Spleen (tissue), 11 donors: ENCODE results near the gene TM4SF18. TPM values are rescaled to one million over a fixed set of nuclear protein-coding genes. Genes with fewer than 3 reads are reported as not detected.
A peak's percentile ranks its signal among the peaks of the same experiment; 100 is the strongest.

Source experiments
- DNase-seq: peaks from one replicate; pipeline ENCODE4 v3.0.0-alpha.2; 2020
- H3K27ac ChIP-seq, 8 donors: fragments of 200-600 bp; sonication (generic) in 7 of 8; 1 replicate in 4 of 8; 2 replicates in 4 of 8; pipeline versions ENCODE4 v1.5.0 to v1.8.0; 2016 to 2021; ENCODE audit warnings: inconsistent platforms in 4 of 8, mild to moderate bottlenecking in 4 of 8, moderate library complexity in 1 of 8
- H3K27me3 ChIP-seq, 7 donors: fragments of 200-600 bp; sonication (generic) in 6 of 7; replicated peaks in 1 of 7; 1 replicate in 4 of 7; 2 replicates in 3 of 7; pipeline versions ENCODE4 v1.5.0 to v1.8.0; 2016 to 2021; ENCODE audit warnings: inconsistent platforms in 3 of 7, mild to moderate bottlenecking in 1 of 7
- H3K36me3 ChIP-seq, 6 donors: fragments of 200-600 bp; sonication (generic) in 5 of 6; 1 replicate in 4 of 6; 2 replicates in 2 of 6; pipeline versions ENCODE4 v1.5.0 to v1.8.0; 2016 to 2021; ENCODE audit warnings: inconsistent platforms in 2 of 6
- H3K4me1 ChIP-seq, 6 donors: fragments of 200-600 bp; sonication (generic) in 5 of 6; 1 replicate in 3 of 6; 2 replicates in 3 of 6; pipeline versions ENCODE4 v1.5.0 to v1.8.0; 2016 to 2021; ENCODE audit warnings: inconsistent platforms in 3 of 6
- H3K4me3 ChIP-seq, 8 donors: fragments of 200-600 bp; sonication (generic) in 7 of 8; 1 replicate in 4 of 8; 2 replicates in 4 of 8; pipeline versions ENCODE4 v1.5.0 to v1.8.0; 2016 to 2021; ENCODE audit warnings: inconsistent platforms in 4 of 8, mild to moderate bottlenecking in 4 of 8, moderate library complexity in 2 of 8
- H3K9me3 ChIP-seq, 8 donors: fragments of 200-600 bp; sonication (generic) in 7 of 8; 1 replicate in 4 of 8; 2 replicates in 4 of 8; pipeline versions ENCODE4 v1.5.0 to v1.8.0; 2016 to 2021; ENCODE audit warnings: inconsistent platforms in 4 of 8
- POLR2A ChIP-seq, 3 donors: fragments of 450-650 bp; IDR thresholded peaks; one replicate each; pipeline ENCODE4 v1.5.1; 2017; ENCODE audit warnings: antibody characterized with exemption in 3 of 3, mild to moderate bottlenecking in 1 of 3
- POLR2AphosphoS5 ChIP-seq, 3 donors: sonication (generic); formaldehyde crosslinking; IDR thresholded peaks; one replicate each; pipeline ENCODE4 v1.5.1; 2017; ENCODE audit warnings: antibody characterized with exemption in 3 of 3
- WGBS, 5 donors: extraction: QIAGEN DNeasy Blood & Tissue Kit in 3 of 5; methylation state at CpG; one replicate each; pipeline versions ENCODE4 v1.1.5 to v1.1.7; 2013 to 2018; 5-methylcytosine and 5-hydroxymethylcytosine counted together
- intact Hi-C: fragments of 100-400 bp; cut with DNase I; formaldehyde crosslinking; loops from one replicate; pipeline ENCODE4 v1.15.0; 2023; ENCODE audit warnings: low total_unique reads
- polyA plus RNA-seq, 3 donors: library from polyadenylated mRNA; stranded (reverse); fragments of 200-250 nt; gene quantifications; one replicate each; pipeline ENCODE4 v1.2.1, GENCODE V29; 2013
- total RNA-seq, 7 donors: library from RNA; depleted of rRNA in 3 of 7; stranded (reverse); fragments of >200 nt in 3 of 7; fragmentation: NEBNext Ultra II Directional in 4 of 7; extraction: Animal tissue kit (Norgen Biotek cat#: 25700) in 4 of 7; gene quantifications; one replicate each; pipeline versions ENCODE4 v1.1.0 to v1.2.1, GENCODE V29; 2016 to 2021
- TF ChIP-seq, protein P1 (sequence below), 11 experiments: fragments of 200-600 bp in 7 of 11; fragments of 450-650 bp in 4 of 11; sonication (generic) in 4 of 11; IDR thresholded peaks in 8 of 11; conservative IDR thresholded peaks in 3 of 11; 1 replicate in 7 of 11; 2 replicates in 4 of 11; pipeline versions ENCODE4 v1.4.0 to v1.8.0; 2016 to 2021; ENCODE audit warnings: antibody characterized with exemption in 11 of 11, inconsistent platforms in 4 of 11, mild to moderate bottlenecking in 1 of 11
- donor health status: healthy with polysubstance abuse.
- donor health status: DM: no; HTN: no; CAD: no; lungs with moderate emphysema.
- donor health status: DM: no; HTN: no; CAD: no.
- donor health status: Bipolar disorder and iron deficiency.
- donor health status: healthy.
- donor health status: DM: no; HTN: no; CAD: no.
- donor health status: DM: yes; HTN: yes; CAD: no.

Gene TM4SF18
- total and polyA plus RNA-seq, 10 donors, result 6.6 to 97.4 (median 49.1) TPM

DNA sequence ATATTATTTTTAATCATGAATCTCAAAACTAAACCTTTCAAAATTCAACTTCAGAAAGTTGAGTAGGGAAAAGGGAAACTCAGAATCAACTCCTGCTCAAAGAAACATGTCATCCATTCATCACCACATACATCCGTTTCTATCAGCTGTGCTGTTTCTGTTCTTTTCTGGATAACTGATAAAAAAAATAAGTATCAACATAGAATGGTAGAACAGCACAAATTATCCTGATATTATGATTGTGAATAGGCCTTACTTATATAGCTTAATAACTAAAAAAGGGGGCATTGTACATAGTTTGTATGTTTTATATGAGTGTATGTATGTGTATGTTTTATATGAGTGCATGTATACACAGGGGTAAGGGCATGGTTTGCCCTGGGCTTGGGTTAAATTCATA lies 41.0 kb upstream of the TM4SF18 start:
- intact Hi-C loops, result no loop called here
- Histone ChIP-seq H3K36me3 (peaks cover 0 to 40% (median 2%) of the 10 kb centered on the region in 6 donors), H3K4me1 (peaks cover 3 to 70% (median 37%) of the 10 kb centered on the region in 6 donors), H3K9me3 (no peaks in the 10 kb centered on the region), H3K4me3 (peak overlapping the region in 4 of 8 donors; percentile 40 to 68 (median 43)), H3K27ac (peak overlapping the region in 5 of 8 donors; percentile 17 to 88 (median 78)), H3K27me3 (peaks cover 0 to 7% (median 0%) of the 10 kb centered on the region in 7 donors)
- DNase-seq, result no peak
- TF ChIP-seq POLR2A (IDR thresholded peaks at IDR 0.05) (no peak), POLR2AphosphoS5 (IDR thresholded peaks at IDR 0.05) (no peak)
- TF ChIP-seq, protein P1, sequence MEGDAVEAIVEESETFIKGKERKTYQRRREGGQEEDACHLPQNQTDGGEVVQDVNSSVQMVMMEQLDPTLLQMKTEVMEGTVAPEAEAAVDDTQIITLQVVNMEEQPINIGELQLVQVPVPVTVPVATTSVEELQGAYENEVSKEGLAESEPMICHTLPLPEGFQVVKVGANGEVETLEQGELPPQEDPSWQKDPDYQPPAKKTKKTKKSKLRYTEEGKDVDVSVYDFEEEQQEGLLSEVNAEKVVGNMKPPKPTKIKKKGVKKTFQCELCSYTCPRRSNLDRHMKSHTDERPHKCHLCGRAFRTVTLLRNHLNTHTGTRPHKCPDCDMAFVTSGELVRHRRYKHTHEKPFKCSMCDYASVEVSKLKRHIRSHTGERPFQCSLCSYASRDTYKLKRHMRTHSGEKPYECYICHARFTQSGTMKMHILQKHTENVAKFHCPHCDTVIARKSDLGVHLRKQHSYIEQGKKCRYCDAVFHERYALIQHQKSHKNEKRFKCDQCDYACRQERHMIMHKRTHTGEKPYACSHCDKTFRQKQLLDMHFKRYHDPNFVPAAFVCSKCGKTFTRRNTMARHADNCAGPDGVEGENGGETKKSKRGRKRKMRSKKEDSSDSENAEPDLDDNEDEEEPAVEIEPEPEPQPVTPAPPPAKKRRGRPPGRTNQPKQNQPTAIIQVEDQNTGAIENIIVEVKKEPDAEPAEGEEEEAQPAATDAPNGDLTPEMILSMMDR (IDR thresholded peaks at IDR 0.05 in 8 of 11, conservative IDR thresholded peaks at IDR 0.05 in 3 of 11), result no peak
- WGBS, 5 donors, result 31 to 53% (median 47%) methylated on average over 1 of the region's 1 CpG

DNA sequence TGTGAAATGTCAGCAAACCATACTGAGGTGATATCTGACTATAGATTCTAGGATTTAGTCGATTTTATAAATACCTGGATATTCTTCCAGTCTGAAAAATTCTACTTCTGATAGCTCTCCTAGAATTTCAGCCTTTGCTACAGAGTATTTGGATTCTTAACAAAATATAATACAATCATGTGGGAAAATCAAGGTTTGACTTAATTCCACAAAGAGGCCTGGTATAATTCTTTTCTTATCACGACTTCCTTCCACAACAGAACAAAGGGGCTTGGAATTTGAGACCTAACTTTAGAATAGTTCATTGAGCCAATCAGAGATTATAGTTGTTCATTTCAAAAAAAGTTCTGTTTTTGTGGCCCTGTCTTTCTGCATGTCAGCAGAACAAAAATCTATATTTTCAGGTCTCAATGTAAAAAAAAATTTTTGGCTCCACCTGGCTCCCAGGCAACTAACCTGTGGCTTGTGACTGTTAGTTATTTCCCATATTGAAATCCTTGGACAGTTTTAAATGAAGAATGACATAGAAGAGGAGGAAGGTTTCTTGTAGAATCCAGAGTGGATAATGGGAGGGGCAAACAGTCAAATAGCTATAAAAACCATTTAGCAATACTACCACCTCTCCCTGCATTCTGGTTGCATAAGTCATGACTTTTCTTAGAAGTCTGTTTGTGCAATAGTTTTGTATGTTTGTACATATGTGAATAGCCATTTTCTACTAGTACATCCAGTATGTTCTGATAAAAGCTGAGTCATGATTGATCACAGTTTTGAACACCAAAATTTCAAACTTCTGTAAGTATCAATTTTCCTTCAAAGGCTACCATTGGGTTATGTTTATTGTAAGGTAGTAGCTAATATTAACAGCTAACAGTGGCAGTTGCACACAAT lies 40.0 kb upstream of the TM4SF18 start:
- no peak for DNase-seq
- WGBS, 5 donors, result 43 to 73% (median 57%) methylated on average over 2 of the region's 2 CpGs
- intact Hi-C loops, result no loop called here
- Histone ChIP-seq H3K9me3 (no peaks in the 10 kb centered on the region), H3K4me1 (peaks cover 3 to 66% (median 36%) of the 10 kb centered on the region in 6 donors), H3K27ac (peak overlapping the region in 7 of 8 donors; percentile 11 to 85 (median 21)), H3K27me3 (peaks cover 0 to 7% (median 0%) of the 10 kb centered on the region in 7 donors), H3K36me3 (peaks cover 0 to 48% (median 2%) of the 10 kb centered on the region in 6 donors), H3K4me3 (peak overlapping the region in 3 of 8 donors; percentile 11 to 68 (median 16))
- TF ChIP-seq, protein P1 (IDR thresholded peaks at IDR 0.05 in 8 of 11, conservative IDR thresholded peaks at IDR 0.05 in 3 of 11), result no peak
- TF ChIP-seq POLR2A (IDR thresholded peaks at IDR 0.05) (no peak), POLR2AphosphoS5 (IDR thresholded peaks at IDR 0.05) (no peak)

DNA sequence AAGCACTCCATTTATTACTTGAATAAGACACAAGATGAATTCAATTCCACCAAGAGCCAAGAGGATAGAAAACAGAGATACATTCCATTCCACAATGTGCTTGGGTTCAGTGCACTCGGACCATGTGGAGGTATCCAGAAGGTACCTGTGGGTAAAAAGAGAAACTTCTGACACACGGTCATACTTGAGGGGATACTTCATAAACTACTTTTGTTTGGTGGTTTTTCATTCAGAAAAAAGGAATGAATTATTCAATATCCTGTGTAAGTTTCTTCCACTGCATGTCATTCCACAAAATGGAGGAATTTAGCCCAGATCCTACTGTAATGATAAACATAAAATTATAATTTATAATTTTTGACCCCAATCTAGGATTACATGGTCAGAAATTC lies 38.3 kb upstream of the TM4SF18 start:
- H3K4me1 ChIP-seq, result peaks cover 3 to 57% (median 36%) of the 10 kb centered on the region in 6 donors

More for the DNA sequence above, 38.3 kb upstream of the TM4SF18 start:
- Histone ChIP-seq H3K9me3 (no peaks in the 10 kb centered on the region), H3K27ac (peak overlapping the region in 7 of 8 donors; percentile 24 to 78 (median 52)), H3K4me3 (peak overlapping the region in 1 of 8 donors; percentile 29), H3K36me3 (peaks cover 0 to 48% (median 2%) of the 10 kb centered on the region in 6 donors), H3K27me3 (no peaks in the 10 kb centered on the region)
- intact Hi-C loops, result no loop called here
- no peak for DNase-seq
- 65 to 72% (median 68%) methylated on average over 2 of the region's 2 CpGs for WGBS, 5 donors
- TF ChIP-seq POLR2A (IDR thresholded peaks at IDR 0.05), result no peak
- no peak for TF ChIP-seq POLR2AphosphoS5 (IDR thresholded peaks at IDR 0.05)
- TF ChIP-seq, protein P1 (IDR thresholded peaks at IDR 0.05 in 8 of 11, conservative IDR thresholded peaks at IDR 0.05 in 3 of 11), result no peak
